Measurements from ENCODE around the gene SWT1. TPM values are rescaled to one million over a fixed set of nuclear protein-coding genes. Genes with fewer than 3 reads are reported as not detected.

Gene SWT1
- total RNA-seq, 1 donor from 2014 or later, result 3.5 TPM

DNA sequence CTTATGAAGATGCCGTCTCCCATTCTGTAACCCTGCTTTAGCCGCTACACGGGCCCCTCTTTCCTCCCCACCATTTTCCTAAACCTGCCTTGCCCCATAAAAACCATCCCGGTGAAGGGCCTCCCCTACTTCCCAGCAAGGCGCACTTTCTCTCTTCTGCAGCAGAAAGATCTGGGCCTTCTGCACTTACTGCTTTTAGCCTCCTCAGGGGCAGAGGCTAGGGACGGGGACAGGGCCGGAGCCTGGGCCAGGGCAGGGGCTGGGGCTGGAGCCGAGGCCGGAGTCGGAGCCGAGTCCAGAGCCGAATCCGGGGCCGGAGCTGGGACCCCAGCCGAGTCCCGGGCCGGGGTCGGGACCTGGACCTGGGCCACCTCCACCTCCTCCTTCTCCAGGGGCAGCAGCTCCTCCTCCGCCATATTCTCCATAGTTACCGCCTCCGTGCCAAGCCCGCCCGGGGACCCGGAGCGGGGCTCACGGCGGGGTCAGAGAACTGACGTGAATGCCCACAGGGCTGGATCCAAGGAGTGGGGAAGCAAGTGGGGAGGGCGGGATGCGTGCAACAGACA is 596 bp upstream of the SWT1 start:
- TF ChIP-seq, protein P1, sequence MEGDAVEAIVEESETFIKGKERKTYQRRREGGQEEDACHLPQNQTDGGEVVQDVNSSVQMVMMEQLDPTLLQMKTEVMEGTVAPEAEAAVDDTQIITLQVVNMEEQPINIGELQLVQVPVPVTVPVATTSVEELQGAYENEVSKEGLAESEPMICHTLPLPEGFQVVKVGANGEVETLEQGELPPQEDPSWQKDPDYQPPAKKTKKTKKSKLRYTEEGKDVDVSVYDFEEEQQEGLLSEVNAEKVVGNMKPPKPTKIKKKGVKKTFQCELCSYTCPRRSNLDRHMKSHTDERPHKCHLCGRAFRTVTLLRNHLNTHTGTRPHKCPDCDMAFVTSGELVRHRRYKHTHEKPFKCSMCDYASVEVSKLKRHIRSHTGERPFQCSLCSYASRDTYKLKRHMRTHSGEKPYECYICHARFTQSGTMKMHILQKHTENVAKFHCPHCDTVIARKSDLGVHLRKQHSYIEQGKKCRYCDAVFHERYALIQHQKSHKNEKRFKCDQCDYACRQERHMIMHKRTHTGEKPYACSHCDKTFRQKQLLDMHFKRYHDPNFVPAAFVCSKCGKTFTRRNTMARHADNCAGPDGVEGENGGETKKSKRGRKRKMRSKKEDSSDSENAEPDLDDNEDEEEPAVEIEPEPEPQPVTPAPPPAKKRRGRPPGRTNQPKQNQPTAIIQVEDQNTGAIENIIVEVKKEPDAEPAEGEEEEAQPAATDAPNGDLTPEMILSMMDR (IDR thresholded peaks at IDR 0.05), result no peak
- H3K27ac Mint-ChIP-seq (ENCODE audit: unreplicated experiment), result peak overlapping the region; percentile 99
- peaks cover 34% of the 10 kb centered on the region for H3K4me1 Mint-ChIP-seq (ENCODE audit: low read depth)
- H3K4me3 Mint-ChIP-seq (ENCODE audit: unreplicated experiment), result peak overlapping the region; percentile 78
- no peaks in the 10 kb centered on the region for H3K27me3 Mint-ChIP-seq (ENCODE audit: low read depth)
- peaks cover 3% of the 10 kb centered on the region for H3K36me3 Mint-ChIP-seq (ENCODE audit: low read depth)
- DNase-seq (ENCODE audit: low spot score), result no peak
- no peaks in the 10 kb centered on the region for H3K9me3 Mint-ChIP-seq (ENCODE audit: low read depth)

DNA sequence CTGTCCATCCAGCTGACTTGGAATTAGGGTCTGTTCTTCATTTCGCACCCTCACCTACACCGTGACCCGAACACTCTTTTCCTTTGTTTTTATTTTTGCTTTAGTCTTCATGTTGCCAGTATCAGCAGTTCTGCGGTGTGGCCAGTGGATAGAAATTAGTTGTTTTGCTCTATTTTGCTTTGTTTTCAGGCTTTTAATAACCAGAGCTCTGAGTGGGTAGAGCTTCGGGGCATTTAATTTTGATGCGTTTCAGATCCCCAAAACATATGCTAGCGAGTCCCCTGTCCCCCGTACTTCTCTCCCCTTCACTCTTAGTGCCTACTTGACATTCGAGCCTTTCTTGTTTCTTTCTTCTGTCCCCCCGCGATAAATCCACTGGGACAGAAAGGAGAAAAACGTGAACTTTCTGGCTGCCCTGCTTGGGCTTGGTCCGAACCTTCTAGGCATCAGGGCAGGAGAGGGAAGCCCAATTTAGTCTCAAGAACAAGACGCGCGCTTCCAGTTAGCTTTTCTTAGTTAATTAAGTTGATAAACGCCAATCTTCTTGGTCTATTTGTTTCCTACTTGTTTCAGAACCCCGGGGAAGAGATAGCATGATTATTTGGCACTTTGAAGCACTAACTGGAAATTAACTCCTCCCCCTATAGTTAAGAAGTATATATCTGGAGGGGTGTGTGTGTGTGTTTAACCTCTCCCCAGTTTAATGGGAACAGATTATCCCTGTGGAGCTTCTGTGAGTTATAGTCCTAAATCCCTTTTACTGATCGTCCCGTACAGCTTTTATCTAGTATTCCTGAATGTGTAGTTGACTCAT is 839 bp downstream of the SWT1 start:
- no peaks in the 10 kb centered on the region for H3K9me3 Mint-ChIP-seq (ENCODE audit: low read depth)
- H3K36me3 Mint-ChIP-seq (ENCODE audit: low read depth), result peaks cover 8% of the 10 kb centered on the region
- H3K27me3 Mint-ChIP-seq (ENCODE audit: low read depth), result no peaks in the 10 kb centered on the region
- no peak for DNase-seq (ENCODE audit: low spot score)
- peak overlapping the region; percentile 78 for H3K4me3 Mint-ChIP-seq (ENCODE audit: unreplicated experiment)
- TF ChIP-seq, protein P1 (IDR thresholded peaks at IDR 0.05), result no peak
- peak overlapping the region; percentile 99 for H3K27ac Mint-ChIP-seq (ENCODE audit: unreplicated experiment)
- H3K4me1 Mint-ChIP-seq (ENCODE audit: low read depth), result peaks cover 25% of the 10 kb centered on the region

DNA sequence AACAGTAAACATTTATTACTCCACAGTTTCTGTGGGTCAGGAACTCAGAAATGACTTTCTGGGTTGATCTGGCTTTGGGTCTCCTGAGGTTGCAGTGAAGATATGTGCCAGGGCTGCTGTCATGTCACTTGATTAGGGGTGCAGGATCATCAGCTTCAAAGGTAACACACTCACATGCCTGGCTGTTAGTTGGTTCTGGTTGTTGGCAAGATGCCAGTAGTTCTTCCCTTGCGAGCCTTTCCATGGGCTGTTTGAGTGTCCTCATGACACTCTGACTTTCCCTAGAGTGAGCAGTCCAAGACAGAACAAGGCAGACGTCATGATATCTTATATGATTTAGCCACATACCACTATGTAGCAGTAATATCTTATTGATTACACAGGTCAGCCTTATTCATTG is 1.8 kb downstream of the SWT1 start:
- Mint-ChIP-seq H3K36me3 (ENCODE audit: low read depth) (peaks cover 11% of the 10 kb centered on the region), H3K9me3 (ENCODE audit: low read depth) (no peaks in the 10 kb centered on the region), H3K27me3 (ENCODE audit: low read depth) (no peaks in the 10 kb centered on the region), H3K27ac (ENCODE audit: unreplicated experiment) (no peak overlapping the region), H3K4me1 (ENCODE audit: low read depth) (peaks cover 25% of the 10 kb centered on the region), H3K4me3 (ENCODE audit: unreplicated experiment) (no peak overlapping the region)
- no peak for DNase-seq (ENCODE audit: low spot score)
- TF ChIP-seq, protein P1 (IDR thresholded peaks at IDR 0.05), result no peak

DNA sequence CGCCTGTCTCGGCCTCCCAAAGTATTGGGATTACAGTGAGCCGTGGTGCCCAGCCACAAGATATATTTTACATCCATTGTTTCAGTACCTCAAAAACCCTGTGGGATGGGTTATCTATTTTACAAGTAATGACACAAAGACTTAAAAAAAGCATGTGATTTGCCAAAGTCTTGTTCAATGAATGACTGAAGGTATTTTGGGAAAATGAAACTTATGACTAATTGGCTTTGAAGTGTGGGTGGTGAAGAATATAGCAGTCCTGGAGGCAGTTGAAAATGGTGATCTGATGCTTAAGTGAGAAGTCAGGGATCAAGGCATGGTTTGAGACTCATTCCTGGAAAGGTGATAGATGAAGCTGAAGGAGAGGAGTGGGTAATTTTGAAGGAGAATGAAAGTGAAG is 3.0 kb downstream of the SWT1 start:
- Mint-ChIP-seq H3K27ac (ENCODE audit: unreplicated experiment) (no peak overlapping the region), H3K27me3 (ENCODE audit: low read depth) (no peaks in the 10 kb centered on the region), H3K9me3 (ENCODE audit: low read depth) (no peaks in the 10 kb centered on the region), H3K4me1 (ENCODE audit: low read depth) (peaks cover 25% of the 10 kb centered on the region), H3K36me3 (ENCODE audit: low read depth) (peaks cover 15% of the 10 kb centered on the region), H3K4me3 (ENCODE audit: unreplicated experiment) (no peak overlapping the region)
- TF ChIP-seq, protein P1 (IDR thresholded peaks at IDR 0.05), result no peak
- DNase-seq (ENCODE audit: low spot score), result no peak

DNA sequence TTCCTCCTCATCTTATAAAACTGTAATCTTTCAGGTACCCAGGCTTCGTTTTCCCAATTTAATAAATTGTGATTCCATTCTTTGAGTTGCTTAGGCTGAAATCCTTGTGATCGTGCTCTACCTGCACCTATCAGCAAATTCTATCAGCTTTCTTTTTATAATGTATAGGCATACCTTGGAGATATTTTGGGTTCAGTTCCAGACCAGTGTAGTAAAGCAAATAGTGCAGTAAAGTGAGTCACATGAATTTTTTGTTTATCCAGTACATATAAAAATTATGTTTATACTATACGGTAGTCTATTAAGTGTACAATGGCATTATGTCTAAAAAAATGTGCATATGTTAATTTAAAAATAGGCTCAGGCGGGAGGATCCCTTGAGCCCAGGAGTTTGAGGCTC is 5.5 kb downstream of the SWT1 start:
- DNase-seq (ENCODE audit: low spot score), result no peak
- Mint-ChIP-seq H3K27me3 (ENCODE audit: low read depth) (no peaks in the 10 kb centered on the region), H3K9me3 (ENCODE audit: low read depth) (no peaks in the 10 kb centered on the region), H3K36me3 (ENCODE audit: low read depth) (peaks cover 20% of the 10 kb centered on the region), H3K27ac (ENCODE audit: unreplicated experiment) (no peak overlapping the region), H3K4me3 (ENCODE audit: unreplicated experiment) (no peak overlapping the region), H3K4me1 (ENCODE audit: low read depth) (peaks cover 13% of the 10 kb centered on the region)
- TF ChIP-seq, protein P1 (IDR thresholded peaks at IDR 0.05), result no peak

Measured in chondrocyte (in vitro differentiated cells).